Measurements from ENCODE around the gene COL23A1.
A peak's percentile ranks its signal among the peaks of the same experiment; 100 is the strongest.

Gene COL23A1

DNA sequence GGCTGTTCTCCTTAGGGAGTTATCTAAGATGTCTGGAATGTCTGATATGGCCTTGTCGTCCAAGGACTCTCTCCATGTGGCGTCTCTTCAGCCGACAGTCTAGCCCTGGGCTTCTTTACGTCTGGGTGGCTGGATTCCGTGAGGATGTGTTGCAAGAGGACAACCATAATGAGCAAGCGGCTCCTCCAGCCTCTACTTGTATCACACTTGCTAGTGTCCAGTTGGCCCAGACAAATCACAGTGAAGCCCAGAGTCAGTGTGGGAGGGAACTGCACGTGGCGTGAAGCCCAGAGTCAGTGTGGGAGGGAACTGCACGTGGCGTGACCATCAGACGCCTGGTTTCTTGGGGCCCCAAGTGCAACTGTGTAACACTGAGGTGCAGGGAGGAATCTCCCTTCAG is 61.1 kb downstream of the COL23A1 start:
- DNase-seq = peak; percentile 19

DNA sequence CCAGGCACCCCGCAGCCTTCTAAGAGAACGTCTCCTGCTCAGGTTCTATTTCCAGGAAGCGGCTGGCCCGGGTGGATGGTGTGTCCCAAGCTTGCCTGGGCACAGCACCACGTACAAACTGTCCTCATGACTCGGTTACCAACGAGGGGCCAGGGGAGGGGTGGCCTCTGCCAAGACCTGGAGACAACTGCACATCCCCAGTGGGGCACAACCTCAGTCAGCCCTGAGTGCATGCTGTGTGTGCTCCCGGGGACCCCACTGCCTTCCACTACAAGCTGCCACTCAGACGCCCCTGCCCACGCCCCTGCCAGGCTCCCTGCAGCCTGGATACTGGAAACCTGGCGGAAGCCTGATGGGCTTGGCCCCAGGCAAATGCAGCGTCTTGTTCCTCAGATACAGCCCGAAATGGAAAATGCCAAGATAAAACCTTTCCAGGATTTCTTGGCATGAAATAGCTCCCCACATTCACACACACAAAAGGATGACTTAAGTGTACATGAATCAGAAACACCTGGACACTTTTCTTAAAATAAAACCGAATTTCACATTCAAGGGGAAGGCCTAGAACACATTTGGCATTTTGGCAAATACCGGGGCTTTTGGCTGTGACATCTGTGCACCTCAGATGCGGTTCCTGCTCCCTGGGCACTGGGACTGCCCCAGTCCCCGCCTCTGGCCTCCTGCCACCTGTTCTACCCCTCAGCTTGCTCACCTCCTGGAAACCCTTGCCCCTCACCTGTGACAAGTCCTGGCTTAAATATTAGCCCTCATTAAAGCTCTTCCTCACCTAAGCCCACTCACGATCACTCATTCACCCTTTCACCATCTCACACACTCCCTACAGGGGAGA is 62.5 kb downstream of the COL23A1 start:
- peak; percentile 18 for DNase-seq

DNA sequence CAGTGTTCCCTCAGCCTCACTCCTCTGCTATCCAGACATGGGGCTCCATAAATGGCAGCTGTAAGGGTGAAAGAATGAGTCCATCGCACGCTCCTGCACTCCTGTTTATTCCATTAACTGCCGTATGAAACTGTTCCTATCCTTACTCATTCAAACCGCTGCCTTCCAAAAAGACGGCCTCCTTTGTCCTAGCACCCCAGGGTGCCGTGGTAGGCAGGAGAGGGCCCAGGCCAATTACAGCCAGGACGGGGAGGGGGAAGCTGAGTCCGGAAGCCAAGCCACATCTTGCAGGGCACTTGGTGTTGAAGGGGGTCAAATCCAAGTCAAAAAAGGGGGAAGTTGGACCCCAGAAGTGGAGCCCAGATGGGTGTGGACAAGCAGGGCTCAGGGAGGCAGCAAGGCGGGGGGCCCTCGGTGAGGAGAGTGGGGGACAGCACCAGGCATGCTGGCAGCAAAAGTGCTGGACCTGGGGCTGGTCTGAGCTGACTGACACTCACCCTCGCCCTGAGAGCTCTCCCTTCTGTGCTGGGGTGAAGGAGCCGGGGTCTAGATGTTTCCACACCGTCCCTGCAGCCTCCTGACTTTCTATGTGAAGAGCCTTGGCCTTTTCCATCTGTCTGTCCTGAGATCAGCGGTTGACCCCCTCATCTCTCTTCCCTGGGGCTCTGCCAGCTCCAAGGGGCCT is 63.3 kb downstream of the COL23A1 start:
- DNase-seq = no peak

DNA sequence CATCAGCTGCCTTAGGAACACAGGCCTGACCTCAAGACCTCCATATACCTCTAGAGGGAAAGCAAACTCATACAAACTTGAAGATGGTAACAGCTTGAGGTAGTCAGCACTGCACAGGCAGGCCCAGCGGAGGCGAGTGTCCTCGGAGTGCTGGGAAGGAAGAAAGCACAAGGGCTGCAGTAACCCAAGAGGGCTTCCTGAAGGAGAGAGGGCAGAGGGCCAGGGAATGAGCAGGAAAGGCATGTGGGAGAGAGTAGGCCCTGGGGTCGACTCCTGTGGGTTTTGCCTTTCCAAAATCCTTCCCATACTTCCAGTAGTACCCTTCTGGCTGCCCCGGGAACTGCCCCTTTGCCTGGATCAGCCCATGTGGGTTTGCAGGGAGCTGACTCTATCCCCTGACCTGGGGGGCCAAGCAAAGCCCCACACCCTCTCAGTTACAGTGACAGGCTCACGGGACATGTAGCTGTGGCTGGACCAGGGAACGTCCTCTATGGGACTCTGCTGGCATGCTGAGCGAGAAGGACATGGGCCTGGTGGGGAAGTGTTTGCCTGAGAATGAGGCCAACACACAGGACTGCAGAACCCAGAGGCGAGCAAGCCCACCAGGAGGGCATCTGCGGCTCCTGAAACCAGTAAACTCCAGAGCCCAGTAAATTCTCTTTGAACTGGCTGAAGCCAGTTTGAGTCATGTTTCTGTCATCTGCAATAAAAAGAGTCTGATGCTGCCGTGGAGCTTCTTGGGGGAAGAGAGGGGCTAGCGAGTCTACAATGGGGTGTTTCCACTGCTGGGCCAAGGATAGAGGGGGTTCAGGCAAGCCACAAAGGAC is 64.1 kb downstream of the COL23A1 start:
- no peak for DNase-seq

DNA sequence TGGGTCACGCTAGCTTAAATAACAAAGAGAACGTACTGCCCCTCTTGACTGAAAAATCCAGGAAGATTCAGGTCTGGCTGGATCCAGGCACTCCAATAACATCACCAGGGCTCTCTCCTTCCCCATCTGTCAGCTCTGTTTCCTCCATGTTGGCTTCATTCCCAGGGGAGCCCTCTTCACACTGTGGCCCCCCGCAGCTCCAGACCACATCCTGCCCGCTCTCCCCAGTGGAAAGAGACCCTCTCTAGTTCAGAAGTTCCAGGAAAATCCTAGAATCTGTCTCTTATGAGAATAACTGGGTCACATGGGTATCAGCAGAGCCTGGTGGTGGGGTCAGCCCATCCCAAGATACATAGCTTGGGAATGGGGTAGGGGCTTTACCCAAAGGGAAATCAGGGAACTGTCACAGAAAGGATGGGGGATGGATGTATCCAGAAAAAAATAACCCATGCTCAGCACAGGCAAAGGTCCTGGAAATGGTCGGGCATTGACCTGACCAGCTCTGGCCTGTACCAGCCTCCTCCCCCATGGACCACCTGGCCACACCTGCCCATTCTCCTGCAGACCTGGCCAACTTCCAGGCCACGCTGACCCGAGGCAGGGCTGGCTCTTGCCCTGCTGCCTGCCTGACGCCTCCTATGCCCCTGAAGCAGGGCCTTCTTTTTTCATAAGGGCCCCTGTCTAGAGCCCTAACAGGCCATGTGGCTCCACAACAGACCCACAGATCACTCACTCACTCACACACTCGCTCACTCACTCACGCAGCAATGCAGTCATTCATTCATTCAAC is 65.9 kb downstream of the COL23A1 start:
- no peak for DNase-seq

DNA sequence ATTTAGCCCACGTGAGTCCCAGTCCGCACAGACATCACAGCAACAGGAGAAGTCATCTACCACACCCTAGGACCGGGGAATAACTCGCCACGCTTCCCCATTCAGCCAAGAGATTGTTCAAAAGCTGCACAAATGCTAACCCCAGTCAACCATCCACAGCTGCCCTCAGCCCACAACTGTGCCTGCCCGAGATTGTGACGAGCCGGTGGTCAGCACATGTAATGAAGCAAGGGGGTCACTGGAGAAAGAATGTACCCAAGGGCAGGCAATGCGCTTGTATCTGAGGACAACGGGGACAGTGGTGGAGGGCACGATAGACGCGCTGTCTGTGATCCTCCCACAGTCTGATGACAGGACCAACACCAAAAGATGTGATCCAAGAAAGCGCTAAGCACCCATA is 67.8 kb downstream of the COL23A1 start:
- no peak for DNase-seq

DNA sequence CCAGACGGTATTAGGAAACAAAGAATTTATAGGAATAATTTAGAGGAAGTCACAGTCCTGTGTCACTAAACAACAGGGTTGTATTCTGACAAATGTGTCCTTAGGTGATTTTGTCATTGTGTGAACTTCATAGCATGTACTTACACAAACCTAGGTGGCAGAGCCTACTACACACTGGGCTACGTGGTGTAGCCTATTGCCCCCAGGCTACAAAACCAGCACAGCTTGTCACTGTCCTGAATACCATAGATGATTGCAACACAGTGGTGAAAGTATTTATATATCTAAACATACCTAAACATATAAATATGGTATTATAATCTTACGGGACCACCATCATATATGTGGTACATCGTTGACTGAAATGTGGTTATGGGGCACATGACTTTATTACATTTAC is 69.3 kb downstream of the COL23A1 start:
- DNase-seq = no peak

DNA sequence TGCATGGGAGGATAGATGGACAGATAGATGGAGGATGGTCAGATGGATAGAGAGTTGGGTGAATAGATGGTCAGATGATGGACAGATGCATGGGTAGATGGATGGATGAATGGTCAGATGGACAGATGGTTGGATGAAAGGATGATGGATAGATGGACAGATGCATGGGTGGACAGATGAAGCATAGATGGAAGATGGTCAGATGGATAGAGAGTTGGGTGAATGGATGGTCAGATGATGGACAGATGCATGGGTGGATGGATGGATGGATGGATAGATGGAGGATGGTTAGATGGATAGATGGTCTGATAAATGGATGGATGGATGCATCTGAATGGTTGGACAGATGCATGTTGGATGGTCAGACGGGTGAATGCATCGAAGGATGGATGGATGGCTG is 70.4 kb downstream of the COL23A1 start:
- DNase-seq = no peak

DNA sequence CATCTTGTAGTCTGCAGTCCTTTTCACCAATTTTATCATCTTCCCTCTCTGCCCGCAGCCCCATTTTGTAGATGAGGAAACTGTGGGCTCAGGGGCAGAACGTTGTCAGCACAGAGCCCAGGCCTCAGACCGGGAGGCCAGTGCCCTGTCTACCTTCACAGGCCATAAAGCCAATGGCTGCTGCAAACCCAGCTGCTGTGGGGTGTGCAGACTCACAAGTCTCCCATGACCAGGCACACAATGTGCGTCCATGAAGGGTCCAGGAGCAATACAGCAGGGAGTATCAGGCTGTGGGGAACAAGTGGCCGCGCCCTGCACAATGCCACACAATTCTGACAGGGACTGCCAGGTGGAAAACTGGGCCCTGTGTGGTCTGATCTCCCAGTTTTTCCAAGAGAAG is 71.0 kb downstream of the COL23A1 start:
- DNase-seq = no peak

DNA sequence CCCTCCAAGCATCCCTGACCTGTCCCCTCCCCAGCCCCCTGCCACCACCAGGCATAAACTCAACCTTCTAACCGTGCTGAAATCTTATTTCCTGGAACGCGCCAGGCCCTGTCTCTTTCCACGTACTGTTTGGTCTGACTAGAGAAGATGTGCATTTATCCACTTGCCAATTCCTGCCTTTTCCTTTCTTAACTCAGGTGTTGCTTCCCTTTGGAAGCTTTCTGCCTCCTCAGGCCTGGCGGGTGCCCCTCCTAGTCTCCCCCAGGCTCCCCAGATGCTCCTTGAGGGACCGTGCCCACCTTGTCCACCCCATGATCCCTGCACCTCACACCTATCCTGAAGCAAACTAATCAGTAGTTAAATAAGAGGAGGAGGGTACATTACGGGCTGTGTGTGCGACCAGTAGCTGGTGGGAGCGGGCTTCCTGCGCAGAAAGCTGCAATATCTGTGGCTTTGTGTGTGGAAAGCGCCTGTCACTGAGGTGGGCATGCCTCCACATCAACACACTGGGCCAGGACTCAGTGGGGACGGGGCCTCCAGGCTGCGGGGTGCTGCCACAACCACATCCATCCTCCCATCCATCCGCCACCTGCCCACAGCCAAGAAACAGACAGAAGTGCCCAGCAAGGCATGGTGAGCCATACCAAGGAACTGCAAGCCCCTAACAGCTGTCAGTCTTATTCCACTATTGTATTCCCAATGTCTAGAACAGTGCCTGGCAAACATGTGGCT is 73.5 kb downstream of the COL23A1 start:
- no peak for DNase-seq

DNA sequence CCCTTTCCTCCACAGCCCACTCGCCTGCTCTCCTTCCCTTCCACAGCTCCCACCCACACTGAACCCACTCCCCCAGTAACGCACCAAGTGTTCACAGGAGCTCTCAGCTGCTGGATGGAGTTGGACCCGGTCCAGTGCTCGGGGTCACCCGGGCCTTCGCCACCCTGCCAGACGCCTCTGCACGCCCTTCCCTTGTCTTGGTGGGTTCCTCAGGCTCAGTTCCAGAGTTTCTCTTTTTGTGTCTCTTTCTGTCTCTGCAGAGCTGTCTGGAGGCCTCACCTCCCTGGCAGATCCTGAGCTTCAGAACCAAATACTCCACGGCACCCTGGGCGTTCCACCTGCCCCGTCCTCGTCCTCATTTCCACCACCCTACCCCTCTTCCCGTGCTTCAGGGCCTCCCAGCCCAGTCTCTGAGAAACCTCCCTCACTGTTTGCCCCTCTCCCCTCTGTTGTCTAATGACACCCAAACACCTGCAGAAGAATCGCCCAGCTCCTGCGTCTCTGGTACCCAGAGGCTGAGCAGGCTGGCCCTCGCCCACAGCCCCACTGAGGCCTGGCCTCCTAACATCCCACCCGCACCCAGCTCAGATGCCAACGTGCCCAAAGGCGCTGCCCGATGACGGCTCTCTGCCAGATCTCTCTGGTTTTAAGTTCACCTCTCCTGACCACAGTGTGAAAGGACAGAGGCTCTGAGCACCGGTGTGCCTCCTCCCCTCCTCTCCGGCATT is 74.3 kb downstream of the COL23A1 start:
- DNase-seq = no peak

DNA sequence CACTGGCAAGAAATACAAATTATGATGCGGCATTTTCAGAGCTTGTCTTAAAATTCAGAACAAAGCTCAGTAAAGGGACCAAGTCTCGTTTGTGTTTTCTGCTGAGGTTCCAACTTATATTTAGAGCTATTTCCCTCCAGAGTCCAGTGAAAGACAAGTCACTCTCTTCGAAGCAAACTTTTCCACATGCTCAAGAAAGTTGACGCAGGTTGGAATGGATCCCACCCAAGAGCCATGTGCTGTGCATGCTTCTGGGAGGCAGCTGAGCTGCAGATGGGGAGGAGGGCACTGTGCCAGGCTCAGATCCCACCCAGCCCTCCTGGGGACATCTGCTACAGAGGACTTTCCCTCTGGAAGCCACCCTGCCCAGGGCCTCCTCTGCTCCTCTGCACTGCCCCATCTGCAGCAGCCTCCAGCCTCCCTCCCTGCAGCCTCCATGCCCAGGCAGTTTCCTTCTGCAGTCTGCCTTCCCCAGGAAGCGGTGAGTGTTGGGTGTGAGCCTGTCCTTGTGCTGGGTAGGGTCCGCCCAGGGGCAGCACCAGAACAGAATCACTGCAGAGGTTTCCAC is 75.3 kb downstream of the COL23A1 start:
- no peak for DNase-seq

DNA sequence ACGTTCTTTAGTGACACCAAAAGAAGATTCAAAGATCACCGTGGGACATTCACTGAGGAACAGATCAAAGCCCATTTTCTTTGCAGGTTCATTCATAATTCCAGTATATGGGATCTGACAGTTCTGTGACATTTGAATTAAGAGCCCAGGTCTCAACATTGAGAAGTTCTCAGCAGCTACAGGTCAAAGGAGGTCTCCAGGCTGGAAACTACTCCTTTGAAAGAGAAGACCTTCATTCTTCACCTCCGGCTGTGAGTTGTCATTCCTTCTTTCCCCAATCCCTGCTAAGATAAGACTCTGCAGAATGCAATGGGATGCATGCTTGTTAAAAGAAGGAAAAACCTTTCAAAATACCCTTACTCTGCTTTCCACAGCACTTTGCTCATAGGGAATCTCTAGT is 79.0 kb downstream of the COL23A1 start:
- no peak for DNase-seq

DNA sequence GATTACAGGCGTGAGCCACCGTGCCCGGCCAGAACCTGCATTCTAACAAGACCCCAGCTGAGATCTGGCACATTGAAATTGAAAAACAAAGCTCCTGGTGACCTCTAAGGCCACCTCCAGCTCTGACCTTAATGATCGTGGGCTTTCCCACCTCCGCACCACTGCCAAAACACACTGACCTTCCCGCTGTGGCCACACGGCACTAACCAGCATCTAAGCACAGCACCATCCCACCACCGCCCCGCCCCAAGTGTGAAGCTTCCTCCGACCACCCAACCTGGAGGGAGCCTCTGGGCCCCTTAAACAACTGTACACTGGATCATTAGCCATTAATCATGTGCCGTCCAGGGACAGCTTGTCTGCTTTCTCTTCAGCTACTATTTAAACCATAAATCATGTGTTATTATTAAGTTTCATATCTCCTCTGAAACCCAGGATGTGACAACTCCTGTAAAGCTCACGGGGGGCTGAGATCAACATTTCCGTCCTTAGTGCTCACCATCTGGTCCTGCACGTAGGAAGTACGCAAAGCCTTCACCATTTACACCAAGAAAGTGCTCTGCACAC is 80.6 kb downstream of the COL23A1 start:
- DNase-seq = no peak

DNA sequence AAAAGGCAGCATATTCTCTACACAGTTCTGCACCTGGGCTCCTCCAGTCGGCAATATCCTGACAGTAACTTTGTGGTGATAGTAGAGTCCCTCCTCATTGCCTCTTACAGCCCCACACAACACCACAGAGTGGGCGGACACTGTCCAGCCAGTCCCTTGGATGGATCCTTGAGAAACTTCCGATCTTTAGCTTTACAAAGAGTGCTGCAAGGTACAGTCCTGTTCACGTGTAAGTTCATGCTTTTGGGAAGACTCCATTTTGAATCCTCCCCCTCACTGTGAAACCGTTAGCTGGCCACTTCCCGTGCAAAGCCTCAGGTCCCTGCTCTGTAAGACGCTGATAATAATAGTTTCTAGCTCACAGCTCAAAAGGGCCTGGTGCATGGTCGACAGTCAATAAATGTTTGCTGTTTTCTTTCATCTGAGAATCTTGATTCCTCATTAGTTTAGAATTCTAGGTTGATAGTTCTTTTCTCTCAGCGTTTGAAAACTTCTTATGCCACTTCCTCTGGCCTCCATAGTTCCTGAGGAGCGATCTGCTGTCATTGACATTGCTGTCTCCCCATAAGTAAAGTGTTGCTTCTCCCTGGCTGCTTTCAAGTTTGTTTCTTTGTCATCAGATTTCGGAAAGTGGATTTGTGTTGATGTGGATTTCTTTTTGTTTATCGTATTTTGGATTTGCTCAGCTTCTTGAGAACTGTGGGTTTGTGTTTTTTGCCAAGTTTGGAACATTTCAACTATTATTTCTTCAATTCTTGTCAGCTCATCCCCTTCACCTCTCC is 82.9 kb downstream of the COL23A1 start:
- no peak for DNase-seq

DNA sequence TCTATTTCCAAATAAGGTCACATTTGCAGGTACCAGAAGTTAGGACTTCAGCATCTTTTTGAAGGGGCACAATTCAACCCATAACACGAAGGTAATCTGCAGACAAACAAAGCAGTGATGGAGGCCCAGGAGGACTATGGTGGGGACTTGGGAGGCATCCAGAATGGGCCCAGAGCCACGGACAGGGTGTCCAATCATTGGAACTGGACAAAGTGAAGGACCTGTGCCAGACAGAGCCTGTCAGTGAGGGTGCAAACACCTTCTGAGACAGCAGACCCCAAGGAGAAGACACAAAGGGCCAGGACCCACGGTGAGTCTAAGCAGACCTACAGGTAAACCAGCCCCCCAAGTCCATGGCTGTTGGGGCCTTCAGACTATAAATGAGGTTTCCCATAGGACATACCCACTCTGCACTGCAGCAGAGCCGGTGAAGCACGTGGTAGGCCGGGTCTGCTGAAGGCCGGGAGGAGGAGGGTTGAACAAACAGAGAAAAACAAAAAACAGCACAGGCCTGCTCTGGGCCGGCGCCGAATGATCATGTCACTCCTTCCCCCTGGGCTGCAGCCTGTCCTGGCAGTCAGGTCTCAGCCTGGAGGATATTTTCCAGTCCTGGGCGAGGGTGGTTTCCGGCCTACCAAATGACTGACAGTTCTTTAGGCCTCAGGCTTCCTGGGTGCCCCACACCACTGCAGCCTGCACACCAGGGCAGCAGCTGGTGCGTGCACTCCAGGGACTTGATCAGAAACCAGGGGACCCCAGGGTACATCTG is 84.4 kb downstream of the COL23A1 start:
- DNase-seq = no peak

DNA sequence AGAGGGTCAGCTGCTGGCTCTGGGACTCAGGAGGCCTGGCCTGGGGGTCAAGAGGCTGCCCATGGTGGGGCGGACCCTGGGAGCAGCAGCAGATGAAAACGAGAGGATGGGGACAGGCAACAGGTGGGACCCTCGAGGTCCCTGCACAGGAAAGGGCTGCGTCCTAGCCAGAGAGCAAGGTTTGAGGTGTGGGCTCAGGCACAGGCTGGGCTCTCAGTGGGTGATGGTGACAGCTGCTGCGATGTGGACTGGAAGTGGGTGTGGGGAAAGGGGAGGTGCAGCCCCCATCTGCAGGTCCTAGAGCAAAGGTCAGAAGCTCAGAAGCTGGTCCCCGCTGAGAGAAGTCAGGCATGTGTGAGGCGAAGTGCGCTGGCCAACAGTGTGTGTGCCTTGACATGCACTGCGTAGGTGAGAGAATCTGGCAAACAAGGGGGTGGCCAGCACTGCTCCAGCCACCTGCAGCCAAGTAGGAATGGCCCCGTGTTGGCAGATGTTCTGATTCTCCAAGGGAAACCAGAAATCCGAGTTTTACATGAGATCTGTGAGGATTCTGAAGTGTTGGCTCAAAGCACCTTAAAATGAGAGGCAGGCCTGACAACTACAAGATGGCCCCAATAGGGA is 85.7 kb downstream of the COL23A1 start:
- DNase-seq = no peak

DNA sequence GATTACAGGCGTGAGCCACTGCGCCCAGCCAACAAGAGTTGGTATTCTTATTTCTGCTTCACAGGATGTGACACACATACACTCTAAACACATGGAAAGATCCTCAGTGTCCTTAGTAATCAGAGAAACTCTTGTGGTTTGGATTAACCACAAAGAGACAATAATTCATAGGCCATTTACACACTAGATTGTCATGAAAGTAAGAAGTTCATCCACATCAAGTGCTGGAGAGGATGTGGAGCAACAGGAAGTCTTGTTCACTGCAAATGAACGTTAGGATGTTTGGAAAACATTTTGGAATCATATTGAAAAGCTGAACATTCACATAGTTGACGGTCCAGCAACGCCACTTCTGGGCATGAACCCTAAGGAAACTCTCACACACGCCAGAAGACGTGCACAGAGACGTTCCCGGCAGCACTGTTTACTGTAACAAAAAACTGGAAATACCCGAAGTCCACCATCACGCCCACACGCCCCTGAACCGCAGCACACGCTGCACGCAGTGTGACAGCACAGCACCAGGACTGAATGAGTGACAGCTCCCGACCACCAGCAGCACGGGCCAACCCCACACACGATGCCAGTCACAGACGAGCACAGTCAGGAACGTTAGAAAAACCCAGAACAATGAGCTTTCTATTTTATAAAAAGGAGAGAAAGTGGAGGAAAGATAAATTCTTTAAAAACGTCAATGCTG is 87.6 kb downstream of the COL23A1 start:
- peak; percentile 41 for DNase-seq

Data from fibroblast of upper back skin (primary cell).